Measurements from ENCODE around the gene C3AR1.
A peak's percentile ranks its signal among the peaks of the same experiment; 100 is the strongest.
"Not testable (repeated sequence)": the region's sequence is repeated elsewhere in the genome, so short reads cannot be mapped to it uniquely, and the experiment has no call there.

C3AR1 gene

DNA sequence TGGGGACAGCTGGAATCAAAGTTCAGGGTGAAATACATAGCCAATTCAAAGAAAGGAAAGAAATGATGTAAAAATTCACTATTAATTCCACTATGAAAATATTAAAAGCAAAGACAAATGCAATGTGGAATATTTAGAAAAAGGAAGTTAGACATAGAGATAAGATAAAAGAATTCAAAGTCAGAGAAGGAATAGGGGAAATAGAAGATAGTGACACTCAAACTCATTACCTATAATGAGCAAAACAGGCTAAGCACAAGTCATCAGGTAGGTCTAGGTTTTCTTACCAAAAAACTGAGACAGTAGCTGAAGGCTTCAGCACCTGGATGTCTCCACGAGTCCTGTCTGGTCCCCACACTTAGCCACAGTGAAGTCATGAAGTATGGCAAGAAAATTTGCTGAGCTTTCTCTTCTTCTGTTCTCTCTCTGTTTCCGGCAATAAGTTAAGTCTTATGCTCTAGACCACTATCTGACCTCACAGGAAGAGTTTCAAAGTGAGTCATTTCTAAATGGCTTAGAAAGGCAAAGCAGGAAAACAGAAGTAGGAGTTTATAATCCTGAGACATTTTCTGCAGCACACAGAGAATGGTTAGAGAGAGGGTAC, at the start of gene C3AR1:
TSS of gene C3AR1 (minus strand) at position 369 of the 604 bp plus-strand sequence. CDS start 6,174 bp downstream, outside the sequence.
- DNase-seq = peak; percentile 57 to 82

DNA sequence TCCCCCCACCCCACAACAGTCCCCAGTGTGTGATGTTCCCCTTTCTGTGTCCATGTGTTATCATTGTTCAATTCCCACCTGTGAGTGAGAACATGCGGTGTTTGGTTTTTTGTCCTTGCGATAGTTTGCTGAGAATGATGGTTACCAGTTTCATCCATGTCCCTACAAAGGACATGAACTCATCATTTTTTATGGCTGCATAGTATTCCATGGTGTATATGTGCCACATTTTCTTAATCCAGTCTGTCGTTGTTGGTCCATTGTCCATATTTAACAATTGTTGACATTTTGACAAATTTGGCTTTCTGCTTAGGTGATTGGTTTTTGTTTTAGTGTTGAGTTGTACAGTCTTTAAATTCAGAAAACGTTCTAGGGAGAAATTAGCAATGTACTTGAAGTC, 47.0 kb upstream of the C3AR1 start:
- DNase-seq = not testable (repeated sequence)

DNA sequence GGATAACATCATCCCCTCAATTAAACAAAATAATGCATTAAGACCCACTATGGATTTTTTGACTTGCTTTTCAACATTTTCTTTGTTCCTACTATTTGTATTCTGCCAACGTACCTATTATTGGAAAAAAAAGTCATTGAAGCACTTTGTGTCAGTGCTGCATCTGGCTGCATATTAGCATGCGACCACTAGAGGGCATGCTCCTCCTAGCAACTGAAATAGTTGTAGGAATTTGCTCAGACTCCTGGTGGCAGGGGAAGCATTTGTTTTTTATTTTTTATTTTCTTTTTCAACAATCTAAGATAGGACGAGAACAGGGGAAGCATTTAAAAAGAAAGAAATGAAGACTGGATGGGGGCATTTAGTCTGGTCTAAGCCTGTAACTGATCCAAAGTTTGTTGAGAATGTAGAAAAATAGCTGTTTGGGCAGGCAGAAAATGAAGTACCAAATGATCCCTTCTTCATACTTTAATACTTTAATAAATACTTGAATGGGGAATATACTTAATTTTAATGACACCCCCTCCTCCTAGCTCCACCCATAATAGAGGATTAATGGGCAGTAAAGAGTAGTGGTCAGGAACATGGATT, 42.7 kb upstream of the C3AR1 start:
- peak; percentile 73 to 82 for DNase-seq

DNA sequence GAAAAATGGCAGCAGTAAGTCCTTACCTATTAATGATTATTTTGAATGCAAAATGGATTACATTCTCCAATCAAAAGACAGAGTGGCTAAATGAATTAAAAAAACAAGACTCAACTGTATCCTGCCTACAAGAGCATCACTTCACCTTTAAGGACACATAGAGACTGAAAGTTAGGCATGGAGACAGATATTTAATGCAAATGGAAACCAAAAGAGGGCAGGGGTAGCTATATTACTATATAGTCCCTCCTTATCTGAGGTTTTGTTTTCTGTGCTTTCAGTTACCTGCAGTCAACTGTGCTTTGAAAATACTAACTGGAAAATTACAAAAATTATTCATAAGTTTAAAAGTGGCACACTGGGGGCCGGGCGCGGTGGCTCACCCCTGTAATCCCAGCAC, 33.1 kb upstream of the C3AR1 start:
- DNase-seq = no peak

DNA sequence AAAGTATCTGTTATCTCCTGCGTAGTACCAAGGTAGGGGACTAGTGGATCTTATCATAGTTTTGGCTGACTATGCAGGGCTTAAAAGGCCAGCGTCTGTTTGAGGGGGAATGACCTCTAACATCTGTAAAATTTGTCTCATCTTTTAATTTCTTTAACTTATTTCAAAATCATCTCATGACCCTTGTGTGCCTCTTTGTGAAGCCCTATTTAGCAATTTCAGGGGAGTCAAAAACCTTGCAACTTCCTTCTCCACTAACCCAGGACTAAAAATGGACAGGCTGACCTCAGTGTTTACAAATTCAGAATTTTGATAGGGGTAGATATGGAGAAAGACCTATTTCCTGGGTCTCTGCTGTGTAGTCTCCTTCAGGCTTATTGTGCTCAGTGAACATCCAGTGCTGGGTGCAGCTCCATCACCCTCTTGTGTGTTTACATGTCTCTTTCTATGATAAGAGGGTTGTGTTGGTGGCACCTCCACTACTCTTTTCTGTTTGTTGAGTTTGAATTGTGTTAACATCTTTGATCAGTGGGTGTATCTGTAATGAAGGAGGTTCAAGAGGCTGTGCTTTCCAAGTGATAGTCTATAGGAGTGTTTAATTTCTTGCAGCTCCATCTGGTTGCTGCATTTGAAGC, 30.2 kb upstream of the C3AR1 start:
- DNase-seq = no peak

DNA sequence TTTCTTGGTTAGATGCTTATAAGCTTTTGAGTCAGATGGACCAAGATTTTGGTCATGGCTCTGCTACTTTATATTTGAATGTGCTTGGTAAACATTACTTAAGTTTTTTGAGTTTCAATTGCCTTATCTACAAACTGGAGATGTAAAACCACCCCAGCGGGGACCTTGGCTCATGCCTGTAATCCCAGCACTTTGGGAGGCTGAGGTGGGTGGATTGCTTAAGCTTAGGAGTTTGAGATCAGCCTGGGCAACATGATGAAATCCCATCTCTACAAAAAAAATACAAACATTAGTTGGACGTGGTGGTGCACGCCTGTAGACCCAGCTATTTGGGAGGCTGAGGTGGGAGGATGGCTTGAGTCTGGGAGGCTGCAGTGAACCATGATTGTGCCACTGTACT, 27.1 kb upstream of the C3AR1 start:
- no peak for DNase-seq

DNA sequence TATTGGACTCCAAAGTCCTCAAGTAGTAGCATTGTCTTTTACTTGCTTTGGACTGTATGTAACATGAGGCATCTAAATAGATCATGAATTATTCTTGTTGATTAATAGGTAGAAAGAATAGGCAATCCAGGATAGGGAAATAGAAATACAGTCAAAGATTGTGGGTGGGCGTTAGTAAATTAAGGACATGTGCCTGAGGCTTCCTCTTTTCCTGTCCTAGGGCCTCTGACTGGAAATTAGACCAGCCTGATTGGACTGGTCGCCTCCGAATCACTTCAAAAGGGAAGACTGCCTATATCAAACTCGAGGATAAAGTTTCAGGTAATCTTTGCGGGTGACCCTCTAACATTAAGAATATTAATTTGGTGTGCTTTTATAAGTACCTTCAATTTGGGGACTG, 23.6 kb upstream of the C3AR1 start:
- DNase-seq = no peak

DNA sequence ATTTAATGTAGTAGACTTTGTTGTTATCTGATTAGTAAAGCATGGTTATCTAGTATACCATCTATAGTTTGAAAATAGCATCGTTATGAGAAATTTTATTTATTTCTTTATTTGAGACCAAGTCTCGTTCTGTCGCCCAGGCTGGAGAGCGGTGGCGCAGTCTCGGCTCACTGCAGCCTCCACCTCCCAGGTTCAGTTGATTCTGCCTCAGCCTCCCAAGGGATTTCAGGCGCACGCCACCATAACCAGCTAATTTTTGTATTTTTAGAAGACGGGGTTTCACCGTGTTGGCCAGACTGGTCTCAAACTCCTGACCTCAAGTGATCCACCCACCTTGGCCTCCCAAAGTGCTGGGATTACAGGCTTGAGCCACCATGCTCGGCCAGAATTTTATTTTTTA, 23.1 kb upstream of the C3AR1 start:
- not testable (repeated sequence) for DNase-seq

DNA sequence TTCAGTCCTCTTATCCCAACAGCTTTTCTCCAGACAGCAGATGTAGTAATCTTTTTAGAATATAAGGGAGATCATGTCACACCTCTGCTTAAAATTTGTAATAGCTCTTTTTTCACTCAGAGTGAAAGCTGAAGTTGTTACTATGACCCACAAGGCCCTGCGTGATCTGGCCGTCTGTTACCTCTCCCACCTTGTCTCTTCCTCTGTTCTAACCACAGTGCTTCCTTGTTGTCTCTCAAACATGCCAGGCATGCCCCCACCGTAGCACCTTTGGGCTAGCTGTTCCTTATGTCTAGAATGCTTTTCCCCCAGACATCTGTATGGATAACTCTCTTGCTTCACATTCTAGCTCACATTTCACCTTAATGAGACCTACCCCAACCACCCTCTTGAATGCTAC, 22.4 kb upstream of the C3AR1 start:
- DNase-seq = peak; percentile 32 to 68

DNA sequence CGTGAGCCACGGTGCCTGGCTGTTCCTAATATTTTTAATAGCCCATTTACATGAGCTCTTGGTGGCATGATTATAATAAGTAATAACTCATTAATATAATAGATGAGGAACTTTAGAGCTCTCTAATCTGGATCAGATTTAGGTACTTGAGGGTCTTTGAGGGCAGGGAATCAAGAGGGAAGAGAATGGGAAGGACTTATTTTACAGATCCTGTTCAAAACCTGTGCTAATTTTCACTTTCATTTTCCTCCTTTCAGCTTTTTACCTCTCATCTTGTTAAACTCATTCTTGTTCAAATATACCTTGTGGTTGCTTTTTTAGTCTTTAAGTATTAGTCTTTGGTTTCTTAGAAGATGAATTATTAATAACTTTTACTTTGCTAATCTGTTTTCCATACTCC, 21.5 kb upstream of the C3AR1 start:
- DNase-seq = peak in 1 of 2 donors; percentile 44

DNA sequence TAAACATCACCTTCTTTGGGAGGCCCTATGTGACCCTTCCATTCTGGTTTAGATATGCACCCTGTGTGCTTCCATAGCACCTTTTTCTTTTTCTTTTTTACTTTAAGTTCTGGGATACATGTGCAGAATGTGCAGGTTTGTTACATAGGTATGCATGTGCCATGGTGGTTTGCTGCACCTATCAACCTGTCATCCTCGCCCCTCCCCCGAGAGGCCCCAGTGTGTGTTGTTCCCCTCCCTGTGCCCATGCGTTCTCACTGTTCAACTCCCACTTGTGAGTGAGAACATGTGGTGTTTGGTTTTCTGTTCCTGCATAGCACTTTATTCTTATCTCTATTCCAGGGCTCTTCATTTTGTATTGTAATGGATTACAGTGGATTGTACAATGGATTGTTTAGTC, 18.2 kb upstream of the C3AR1 start:
- not testable (repeated sequence) for DNase-seq

DNA sequence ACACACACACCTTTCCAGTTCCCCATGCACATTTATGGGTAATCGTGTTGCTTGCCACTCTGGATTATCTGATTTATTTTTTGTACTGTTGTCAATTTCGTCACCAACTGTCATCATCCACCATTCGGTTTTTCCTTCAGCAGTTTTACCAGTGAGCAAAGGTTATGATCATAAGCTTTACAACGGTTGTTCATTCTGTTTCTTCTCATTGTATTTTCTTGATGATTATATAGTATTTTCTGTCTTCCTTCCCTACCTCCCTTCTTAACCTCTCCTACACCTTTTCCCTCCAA, 16.6 kb upstream of the C3AR1 start:
- DNase-seq = no peak

DNA sequence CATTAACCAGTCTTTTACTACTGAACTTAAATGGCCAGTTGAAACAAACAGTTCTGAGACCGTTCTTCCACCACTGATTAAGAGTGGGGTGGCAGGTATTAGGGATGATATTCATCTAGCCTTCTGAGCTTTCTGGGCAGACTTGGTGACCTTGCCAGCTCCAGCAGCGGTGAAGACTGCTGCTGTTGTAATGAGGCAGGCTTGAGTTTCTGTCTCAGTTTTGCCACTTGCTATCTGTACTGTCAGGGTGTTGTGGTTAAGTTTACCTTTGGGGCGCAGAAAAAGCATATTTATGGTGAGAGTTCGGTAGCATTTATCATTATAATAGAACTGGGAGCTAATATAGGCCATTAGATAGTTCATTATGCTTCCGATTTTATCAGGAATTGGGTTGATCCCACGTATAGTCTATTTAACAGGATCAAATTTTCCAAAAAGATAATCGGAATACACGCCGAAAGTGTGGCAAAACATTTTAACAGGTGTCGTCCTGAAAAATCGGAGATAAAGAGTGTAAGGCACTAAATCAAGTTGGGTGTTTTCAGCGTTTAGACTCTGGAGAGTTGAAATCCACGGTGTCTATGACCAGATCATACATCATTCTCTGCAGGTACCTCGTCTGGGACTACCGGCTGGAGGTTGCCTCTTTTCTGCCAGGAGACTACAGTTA, 15.2 kb upstream of the C3AR1 start:
- peak; percentile 29 to 60 for DNase-seq

DNA sequence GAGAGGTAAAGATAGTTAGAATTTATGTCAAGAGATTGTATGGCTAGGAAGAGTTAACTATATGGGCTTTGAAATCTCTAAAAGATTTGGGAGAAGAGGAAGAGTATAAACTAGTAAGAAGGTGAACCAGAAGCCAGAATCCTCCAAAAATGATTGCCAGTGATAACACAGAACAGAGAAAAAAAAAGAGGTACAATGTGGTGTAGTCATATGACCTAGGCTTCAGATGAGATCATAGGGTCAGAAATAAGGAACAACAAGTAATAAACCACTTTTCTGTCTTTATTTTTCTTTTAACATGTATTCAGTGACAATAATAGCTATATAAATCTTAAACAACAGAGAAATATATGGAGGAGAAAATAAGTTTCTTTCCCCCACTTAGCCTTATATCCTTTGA, 14.0 kb upstream of the C3AR1 start:
- DNase-seq = peak in 1 of 2 donors; percentile 24

DNA sequence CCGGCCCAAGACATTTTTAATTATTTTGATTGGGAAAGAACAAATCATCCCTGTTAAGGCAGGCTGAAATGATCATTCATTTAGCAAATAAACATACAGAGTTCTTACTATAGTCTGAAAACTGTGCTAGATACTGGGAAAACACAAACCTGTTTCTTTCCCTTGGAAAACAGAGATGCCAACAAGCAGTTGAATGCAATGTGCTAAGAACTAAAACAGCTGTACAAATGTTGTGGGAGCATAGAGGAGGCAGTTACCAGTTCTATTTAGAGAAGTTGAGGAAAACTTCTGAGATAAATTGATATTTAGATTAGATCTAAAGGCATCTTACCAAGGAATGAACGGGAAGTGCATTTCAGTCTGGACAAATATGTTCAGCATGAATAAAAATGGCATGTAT, 12.8 kb upstream of the C3AR1 start:
- no peak for DNase-seq

DNA sequence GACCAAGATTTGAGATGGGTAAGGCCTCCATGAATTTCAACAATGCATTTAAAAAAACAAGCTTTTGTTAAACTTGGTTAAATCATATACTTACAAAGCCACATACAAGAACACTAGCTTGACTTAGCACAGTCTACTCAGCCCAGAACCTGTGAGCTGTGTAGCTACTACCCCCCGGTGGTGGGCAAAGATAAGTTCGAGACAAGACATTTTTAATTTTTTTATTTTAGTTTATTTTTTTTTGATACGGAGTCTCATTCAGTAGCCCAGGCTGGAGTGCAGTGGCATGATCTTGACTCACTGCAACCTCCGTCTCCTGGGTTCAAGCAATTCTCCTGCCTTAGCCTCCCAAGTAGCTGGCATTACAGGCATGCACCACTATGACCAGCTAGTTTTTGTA, 12.2 kb upstream of the C3AR1 start:
- peak; percentile 71 to 83 for DNase-seq

DNA sequence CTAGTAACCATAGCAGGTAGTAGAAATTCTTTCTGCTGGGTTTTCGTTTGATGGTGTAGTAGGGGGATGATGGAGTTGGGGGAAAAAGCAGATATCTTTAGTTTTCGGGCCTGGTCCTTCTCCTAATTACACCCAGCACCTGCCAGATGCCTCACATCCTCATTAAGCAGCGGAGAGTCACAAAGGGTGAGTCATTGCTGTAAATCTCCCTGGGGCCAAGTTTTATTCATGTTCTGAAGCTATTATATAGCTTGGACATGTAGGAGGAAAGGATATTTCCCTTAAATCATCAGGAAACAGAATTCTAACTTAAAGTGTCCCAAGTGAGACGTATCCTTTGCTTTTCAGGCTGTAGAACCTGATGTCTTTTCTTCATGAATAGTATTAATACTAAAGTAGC, 11.0 kb upstream of the C3AR1 start:
- DNase-seq = peak in 1 of 2 donors; percentile 4

DNA sequence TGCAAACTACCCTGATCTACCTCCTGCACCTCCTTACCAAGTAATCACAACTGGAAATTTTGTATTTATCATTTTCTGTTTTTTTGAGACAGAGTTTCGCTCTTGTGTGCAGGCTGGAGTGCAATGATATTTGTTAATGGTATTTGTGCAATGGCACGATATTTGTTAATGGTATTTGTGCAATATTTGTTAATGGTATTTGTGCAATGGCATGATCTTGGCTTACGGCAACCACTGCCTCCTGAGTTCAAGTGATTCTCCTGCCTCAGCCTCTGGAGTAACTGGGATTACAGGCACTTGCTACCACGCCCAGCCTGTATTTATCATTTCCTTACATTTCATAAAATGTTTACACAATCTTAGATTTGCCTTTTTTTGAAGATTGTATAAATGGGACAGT, 10.2 kb upstream of the C3AR1 start:
- DNase-seq = no peak

DNA sequence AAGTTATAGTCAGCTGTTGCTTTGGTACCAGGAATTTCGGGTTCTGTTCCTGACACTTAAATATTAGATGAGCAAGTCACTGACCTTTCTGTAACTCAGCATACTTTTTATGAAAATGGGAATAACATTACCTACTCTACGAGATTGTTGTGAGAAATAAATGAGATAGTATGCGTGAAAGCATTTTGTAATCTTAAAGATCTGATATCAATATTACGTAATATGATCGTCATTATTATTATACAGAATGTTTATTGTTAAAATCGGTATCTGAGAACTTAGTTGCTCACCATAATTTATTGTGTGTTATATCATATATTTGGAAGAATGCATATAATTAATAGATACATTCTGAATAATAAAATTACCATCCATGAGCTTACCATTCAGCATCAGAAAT, 9.8 kb upstream of the C3AR1 start:
- no peak for DNase-seq

DNA sequence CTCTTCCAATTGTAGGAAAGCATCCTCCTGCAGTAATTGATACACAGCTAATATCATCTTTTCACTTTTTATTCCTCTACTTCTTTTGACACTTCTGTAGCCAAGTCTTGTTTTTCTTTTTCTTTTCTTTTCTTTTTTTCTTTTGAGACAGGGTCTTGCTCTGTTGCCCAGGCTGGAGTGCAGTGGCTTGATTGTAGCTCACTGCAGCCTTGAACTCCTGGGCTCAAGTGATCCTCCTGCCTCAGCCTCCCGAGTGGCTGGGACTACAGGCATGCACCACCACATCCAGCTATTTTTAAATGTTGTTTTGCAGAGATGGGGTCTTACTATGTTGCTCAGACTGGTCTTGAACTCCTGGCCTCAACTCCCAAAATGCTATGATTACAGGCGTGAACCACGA, 5.7 kb upstream of the C3AR1 start:
- not testable (repeated sequence) for DNase-seq

DNA sequence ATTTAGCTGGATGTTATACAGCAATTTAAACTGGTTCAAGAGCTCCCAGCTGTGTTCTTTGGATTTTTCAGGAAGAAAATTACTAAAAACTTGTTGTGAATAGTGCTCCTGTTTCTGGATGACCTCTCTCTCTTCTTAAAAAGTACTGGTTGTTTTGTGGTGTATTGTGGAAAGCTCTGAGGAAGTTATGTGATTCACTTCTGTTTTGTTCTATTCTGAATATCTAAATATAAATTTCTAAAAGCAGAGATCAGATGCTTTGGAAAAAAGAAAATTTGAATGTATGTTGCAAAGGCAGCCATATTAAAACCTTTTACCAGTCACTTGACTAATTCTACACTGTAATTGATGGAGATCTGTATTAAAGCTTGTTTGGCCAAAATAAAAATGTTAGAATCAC, 3.4 kb upstream of the C3AR1 start:
- DNase-seq = no peak

DNA sequence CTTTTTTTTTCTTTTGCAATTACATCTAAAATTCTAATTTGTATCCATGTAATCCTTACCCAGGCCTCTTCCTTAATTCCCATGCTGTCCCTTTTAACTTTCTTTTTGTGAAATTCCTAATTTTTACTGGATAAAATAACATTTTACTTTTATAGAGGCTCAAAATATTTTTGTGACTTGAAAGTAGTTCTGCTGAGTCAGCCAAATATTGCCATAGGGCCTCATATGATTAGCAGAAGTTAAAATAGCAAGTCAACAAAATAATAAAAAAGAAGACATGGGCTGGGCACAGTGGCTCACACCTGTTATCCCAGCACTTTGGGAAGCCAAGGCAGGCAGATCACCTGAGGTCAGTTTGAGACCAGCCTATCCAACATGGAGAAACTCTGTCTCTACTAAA, 2.0 kb downstream of the C3AR1 start:
- no peak for DNase-seq

DNA sequence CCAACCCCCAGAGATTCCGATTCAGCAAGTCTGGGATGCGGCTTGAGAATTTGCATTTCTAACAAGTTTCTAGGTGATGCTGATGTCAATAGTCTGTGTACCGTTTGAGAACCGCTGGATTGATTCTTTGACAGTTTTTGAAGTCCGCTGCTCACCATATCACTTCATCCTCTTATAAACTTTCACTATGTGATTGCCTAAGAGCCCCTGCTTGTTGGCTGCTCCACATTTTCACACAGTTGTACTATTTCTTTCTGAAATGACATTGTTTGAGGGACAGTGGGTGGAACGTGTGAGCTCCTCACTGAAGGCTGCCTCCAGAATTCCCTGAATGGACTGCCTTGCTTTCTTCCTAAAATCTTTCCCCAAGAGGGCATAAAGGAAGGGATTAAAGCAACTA, 7.7 kb downstream of the C3AR1 start:
- DNase-seq = no peak

DNA sequence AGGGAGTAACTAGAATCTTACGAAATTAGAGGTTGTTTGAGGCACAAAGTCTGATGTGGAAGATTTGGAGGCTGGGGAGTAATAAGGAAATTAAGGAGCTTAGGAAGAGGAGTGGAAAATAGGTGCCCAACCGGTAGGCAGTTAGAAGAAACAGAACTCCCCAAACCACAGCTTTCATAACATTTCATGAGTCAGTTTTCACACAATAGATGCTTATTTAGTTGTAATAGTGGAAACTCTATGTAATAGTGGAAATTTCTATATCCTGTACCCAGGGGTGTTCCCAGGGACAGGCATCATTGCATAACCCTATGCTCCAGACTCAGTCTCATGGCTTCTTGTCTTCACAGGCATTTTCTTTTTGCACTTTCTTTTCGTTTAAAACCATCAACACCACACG, 8.3 kb downstream of the C3AR1 start:
- peak in 1 of 2 donors; percentile 51 for DNase-seq

All from CD4-positive, alpha-beta T cell treated with Interferon alpha-2 for 1 hour (primary cell).